Nephron progenitor cell (in vitro differentiated cells): ENCODE measurements around the gene SH3TC2.

Experiments
- DNase-seq: peaks from one replicate; pipeline ENCODE4 v3.0.0; 2021
- H3K27ac Mint-ChIP-seq: 2 replicates; pipeline ENCODE4 v1.8.0; 2021; ENCODE audit warnings: mild to moderate bottlenecking, moderate library complexity, mixed read lengths
- H3K27me3 Mint-ChIP-seq: 2 replicates; pipeline ENCODE4 v1.8.0; 2021; ENCODE audit warnings: mild to moderate bottlenecking, low read depth, mixed read lengths; ENCODE audit not compliant: poor library complexity
- H3K36me3 Mint-ChIP-seq: 2 replicates; pipeline ENCODE4 v1.8.0; 2021; ENCODE audit warnings: low read depth, mixed read lengths
- H3K4me1 Mint-ChIP-seq: 2 replicates; pipeline ENCODE4 v1.8.0; 2021; ENCODE audit warnings: mixed read lengths
- H3K4me3 Mint-ChIP-seq: 2 replicates; pipeline ENCODE4 v1.8.0; 2021; ENCODE audit warnings: mild to moderate bottlenecking, moderate library complexity, mixed read lengths
- H3K9me3 Mint-ChIP-seq: 2 replicates; pipeline ENCODE4 v1.8.0; 2021; ENCODE audit warnings: mild to moderate bottlenecking, moderate library complexity, mixed read lengths
- TF ChIP-seq, protein P1 (sequence below): fragments of 200-600 bp; sonication (generic); IDR thresholded peaks from 2 replicates; pipeline ENCODE4 v1.5.0; 2021; ENCODE audit warnings: antibody characterized with exemption

Gene SH3TC2

GRCh38 chr5:149030838-149031397 is 31.9 kb downstream of the SH3TC2 start:
- TF ChIP-seq, protein P1, sequence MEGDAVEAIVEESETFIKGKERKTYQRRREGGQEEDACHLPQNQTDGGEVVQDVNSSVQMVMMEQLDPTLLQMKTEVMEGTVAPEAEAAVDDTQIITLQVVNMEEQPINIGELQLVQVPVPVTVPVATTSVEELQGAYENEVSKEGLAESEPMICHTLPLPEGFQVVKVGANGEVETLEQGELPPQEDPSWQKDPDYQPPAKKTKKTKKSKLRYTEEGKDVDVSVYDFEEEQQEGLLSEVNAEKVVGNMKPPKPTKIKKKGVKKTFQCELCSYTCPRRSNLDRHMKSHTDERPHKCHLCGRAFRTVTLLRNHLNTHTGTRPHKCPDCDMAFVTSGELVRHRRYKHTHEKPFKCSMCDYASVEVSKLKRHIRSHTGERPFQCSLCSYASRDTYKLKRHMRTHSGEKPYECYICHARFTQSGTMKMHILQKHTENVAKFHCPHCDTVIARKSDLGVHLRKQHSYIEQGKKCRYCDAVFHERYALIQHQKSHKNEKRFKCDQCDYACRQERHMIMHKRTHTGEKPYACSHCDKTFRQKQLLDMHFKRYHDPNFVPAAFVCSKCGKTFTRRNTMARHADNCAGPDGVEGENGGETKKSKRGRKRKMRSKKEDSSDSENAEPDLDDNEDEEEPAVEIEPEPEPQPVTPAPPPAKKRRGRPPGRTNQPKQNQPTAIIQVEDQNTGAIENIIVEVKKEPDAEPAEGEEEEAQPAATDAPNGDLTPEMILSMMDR: no peak
- no peak for DNase-seq
- Mint-ChIP-seq H3K9me3 (no peaks in the 10 kb centered on the region), H3K4me1 (peaks cover 4% of the 10 kb centered on the region), H3K27me3 (peaks cover 19% of the 10 kb centered on the region), H3K36me3 (no peaks in the 10 kb centered on the region), H3K4me3 (no peak overlapping the region), H3K27ac (no peak overlapping the region)

DNA sequence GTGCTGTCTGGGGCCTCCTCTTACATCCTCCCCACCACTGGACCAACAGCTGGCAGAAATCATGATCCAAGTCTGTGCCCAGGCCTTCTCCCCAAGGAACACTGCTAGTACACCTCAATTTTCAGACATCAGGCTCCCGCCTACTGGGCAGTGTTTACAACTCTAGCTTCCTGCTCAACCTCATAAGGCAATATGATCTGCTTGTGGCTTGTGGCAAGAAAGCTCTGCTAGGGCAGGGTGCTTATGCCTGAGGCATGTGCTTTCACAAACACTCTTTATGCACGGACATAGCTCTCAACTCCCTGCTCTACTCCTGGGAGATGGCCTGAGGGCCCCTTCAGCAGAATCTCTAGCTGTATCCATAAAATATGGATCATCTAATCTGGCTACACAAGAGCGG is 32.5 kb downstream of the SH3TC2 start:
- H3K4me1 Mint-ChIP-seq: peaks cover 4% of the 10 kb centered on the region
- H3K9me3 Mint-ChIP-seq: no peaks in the 10 kb centered on the region
- H3K36me3 Mint-ChIP-seq: no peaks in the 10 kb centered on the region
- peaks cover 15% of the 10 kb centered on the region for H3K27me3 Mint-ChIP-seq
- TF ChIP-seq, protein P1: no peak
- DNase-seq: no peak
- H3K4me3 Mint-ChIP-seq: no peak overlapping the region
- no peak overlapping the region for H3K27ac Mint-ChIP-seq

- TF ChIP-seq, protein P1: no peak
- peaks cover 13% of the 10 kb centered on the region for H3K27me3 Mint-ChIP-seq
- no peak overlapping the region for H3K27ac Mint-ChIP-seq
- H3K4me3 Mint-ChIP-seq: no peak overlapping the region
- peaks cover 4% of the 10 kb centered on the region for H3K4me1 Mint-ChIP-seq
- H3K36me3 Mint-ChIP-seq: no peaks in the 10 kb centered on the region
- DNase-seq: no peak
- H3K9me3 Mint-ChIP-seq: no peaks in the 10 kb centered on the region
Observed at GRCh38 chr5:149028984-149029383, 33.9 kb downstream of the SH3TC2 start.

- H3K27me3 Mint-ChIP-seq: peaks cover 13% of the 10 kb centered on the region
- TF ChIP-seq, protein P1: no peak
- H3K4me1 Mint-ChIP-seq: peaks cover 4% of the 10 kb centered on the region
- DNase-seq: no peak
- H3K9me3 Mint-ChIP-seq: no peaks in the 10 kb centered on the region
- no peak overlapping the region for H3K27ac Mint-ChIP-seq
- H3K36me3 Mint-ChIP-seq: no peaks in the 10 kb centered on the region
- no peak overlapping the region for H3K4me3 Mint-ChIP-seq
Observed at GRCh38 chr5:149028161-149028560, 34.7 kb downstream of the SH3TC2 start.

DNA sequence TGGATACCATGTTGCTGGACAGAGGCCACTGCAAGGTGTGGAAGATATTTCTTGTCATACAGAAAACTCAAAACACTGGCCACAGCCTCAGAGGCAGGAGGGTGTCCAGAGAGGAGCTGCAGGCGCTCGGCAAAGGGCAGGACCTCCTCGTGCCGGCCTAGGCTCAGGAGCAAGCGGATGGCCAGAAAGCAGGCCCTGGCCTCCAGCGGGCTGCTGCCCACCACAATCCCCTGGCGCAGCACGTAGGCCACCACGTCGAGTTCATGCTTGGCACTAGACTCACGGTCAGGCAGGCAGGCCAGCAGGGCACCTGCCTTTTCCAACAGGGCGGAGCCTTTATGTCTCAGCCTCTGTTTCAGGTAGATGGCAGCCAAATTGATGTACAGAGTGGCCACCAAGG is 35.2 kb downstream of the SH3TC2 start:
- DNase-seq: no peak
- Mint-ChIP-seq H3K27ac (no peak overlapping the region), H3K9me3 (peaks cover 2% of the 10 kb centered on the region), H3K4me1 (peaks cover 4% of the 10 kb centered on the region), H3K36me3 (no peaks in the 10 kb centered on the region), H3K4me3 (no peak overlapping the region), H3K27me3 (peaks cover 13% of the 10 kb centered on the region)
- TF ChIP-seq, protein P1: no peak

- Mint-ChIP-seq H3K27ac (no peak overlapping the region), H3K36me3 (no peaks in the 10 kb centered on the region), H3K4me3 (no peak overlapping the region), H3K4me1 (peaks cover 1% of the 10 kb centered on the region), H3K9me3 (peaks cover 12% of the 10 kb centered on the region), H3K27me3 (peaks cover 8% of the 10 kb centered on the region)
- DNase-seq: no peak
- TF ChIP-seq, protein P1: no peak
Observed at GRCh38 chr5:149024943-149025342, 37.9 kb downstream of the SH3TC2 start.
